Panc1 (cell line): ENCODE results near the gene RAP2A. TPM values are rescaled to one million over a fixed set of nuclear protein-coding genes. Genes with fewer than 3 reads are reported as not detected.

Experiments used
- ATAC-seq: fragments of 200-7000 bp; cut with Tn5 transposase; 2 replicates; pipeline ENCODE4 v1.9.1; 2020; ENCODE audit warnings: mild to moderate bottlenecking, moderate library complexity
- BruUV-seq: library from RNA; stranded (reverse); fragments of 400-500 nt; replicated peaks from 2 replicates; lab custom pipeline; 2021; lab: Mats Ljungman, UMichigan
- CTCF ChIA-PET: fragments of 300-600 bp; sonication (Branson Sonifier 250); formaldehyde crosslinking; loops from one replicate; lab custom pipeline; 2022; ENCODE audit warnings: antibody characterized with exemption; lab: Charles Lee
- POLR2A ChIA-PET: fragments of 300-600 bp; sonication (Branson Sonifier 250); formaldehyde crosslinking; loops from one replicate; lab custom pipeline; 2022; ENCODE audit warnings: antibody characterized with exemption; lab: Charles Lee
- DNase-seq: peaks from one replicate; pipeline ENCODE4 v3.0.0-alpha.2; 2010; ENCODE audit warnings: low read depth, low spot score
- H3K27ac ChIP-seq: 2 replicates; pipeline ENCODE4 v1.5.1; 2011; ENCODE audit warnings: mild to moderate bottlenecking, low read length, inconsistent platforms
- H3K27me3 ChIP-seq: fragments of 200-500 bp; sonication (Bioruptor generic); 2 replicates; pipeline ENCODE4 v1.6.0; 2014; ENCODE audit warnings: low read length, inconsistent platforms; ENCODE audit not compliant: control insufficient read depth, insufficient read depth
- H3K36me3 ChIP-seq: fragments of 200-500 bp; sonication (Bioruptor generic); 2 replicates; pipeline ENCODE4 v1.5.1; 2014; ENCODE audit warnings: inconsistent platforms, mild to moderate bottlenecking, low read length, moderate library complexity; ENCODE audit not compliant: control insufficient read depth, insufficient read depth
- H3K4me1 ChIP-seq: 2 replicates; pipeline ENCODE4 v1.5.1; 2011; ENCODE audit warnings: inconsistent platforms, mild to moderate bottlenecking, low read length, moderate library complexity; ENCODE audit not compliant: control insufficient read depth, insufficient read depth
- H3K4me3 ChIP-seq, 2 experiments: 2 replicates each; pipeline ENCODE4 v1.5.1; 2011 to 2012; ENCODE audit warnings: low read depth in 2 of 2, low read length in 2 of 2, mild to moderate bottlenecking in 2 of 2, inconsistent platforms in 1 of 2, moderate library complexity in 1 of 2
- H3K9me3 ChIP-seq: fragments of 200-500 bp; sonication (Bioruptor generic); 2 replicates; pipeline ENCODE4 v1.5.1; 2014; ENCODE audit warnings: low read depth, mild to moderate bottlenecking, inconsistent platforms, low read length, moderate library complexity; ENCODE audit not compliant: control insufficient read depth, insufficient read depth
- CTCF ChIP-seq: fragments of 450-650 bp; IDR thresholded peaks from 2 replicates; pipeline ENCODE4 v1.5.1; 2017; ENCODE audit warnings: mild to moderate bottlenecking
- POLR2AphosphoS5 ChIP-seq: IDR thresholded peaks from 2 replicates; pipeline ENCODE4 v1.6.1; 2012; ENCODE audit warnings: mild to moderate bottlenecking, low read depth, low read length, moderate library complexity
- REST ChIP-seq, 2 experiments: IDR thresholded peaks; 2 replicates each; pipeline ENCODE4 v1.6.1; 2011 to 2012; ENCODE audit warnings: low read depth in 2 of 2, control low read depth in 1 of 2, low read length in 1 of 2, mild to moderate bottlenecking in 1 of 2, moderate library complexity in 1 of 2; ENCODE audit not compliant: insufficient read depth in 1 of 2
- SIN3A ChIP-seq: IDR thresholded peaks from 2 replicates; pipeline ENCODE4 v1.6.1; 2012; ENCODE audit warnings: low read depth, mild to moderate bottlenecking, low read length, moderate library complexity, borderline replicate concordance; ENCODE audit not compliant: insufficient read depth
- TCF7L2 ChIP-seq: IDR thresholded peaks from 2 replicates; pipeline ENCODE4 v1.6.1; 2011; ENCODE audit warnings: mild to moderate bottlenecking, low read depth, low read length, inconsistent platforms
- in situ Hi-C: cut with HindIII; loops from 2 replicates; pipeline ENCODE4 v1.10.0; 2016; ENCODE audit warnings: low sequenced_read_pairs, low pct_unique_long_range_greater_than_20kb
- intact Hi-C: fragments of 100-400 bp; cut with micrococcal nuclease; formaldehyde crosslinking; loops from one replicate; pipeline ENCODE4 v1.10.0; 2022; ENCODE audit not compliant: unreplicated experiment
- total RNA-seq: library from RNA; stranded (reverse); gene quantifications from one replicate; pipeline ENCODE4 v1.2.1, GENCODE V29; 2021; ENCODE audit not compliant: unreplicated experiment

The RAP2A gene
- total RNA-seq, 1 experiment from 2014 or later = 44.3 TPM

GRCh38 chr13:97413694-97414093 is 20.3 kb upstream of the RAP2A start:
- Histone ChIP-seq H3K27me3 (no peaks in the 10 kb centered on the region), H3K27ac (no peak overlapping the region), H3K9me3 (no peaks in the 10 kb centered on the region), H3K4me3 (no peak overlapping the region), H3K4me1 (no peaks in the 10 kb centered on the region), H3K36me3 (no peaks in the 10 kb centered on the region)
- ChIA-PET POLR2A (no interaction called here), CTCF (no interaction called here)
- ATAC-seq (no peak), DNase-seq (no peak)
- intact Hi-C loops = no loop called here
- in situ Hi-C loops = no loop called here
- TF ChIP-seq CTCF = no peak
- TF ChIP-seq TCF7L2 = no peak
- no peak for TF ChIP-seq REST (IDR thresholded peaks at IDR 0.05; ENCODE audit: insufficient read depth in 1 of 2, low read depth in 2 of 2, low read length in 1 of 2)
- TF ChIP-seq POLR2AphosphoS5 = no peak
- no TSS peak for BruUV-seq

GRCh38 chr13:97414392-97414791 is 19.6 kb upstream of the RAP2A start:
- in situ Hi-C loops (no loop called here), intact Hi-C loops (no loop called here)
- POLR2A ChIA-PET = no interaction called here

More at GRCh38 chr13:97414392-97414791, 19.6 kb upstream of the RAP2A start:
- H3K27ac ChIP-seq = no peak overlapping the region
- no peaks in the 10 kb centered on the region for H3K36me3 ChIP-seq
- TF ChIP-seq REST (IDR thresholded peaks at IDR 0.05; ENCODE audit: insufficient read depth in 1 of 2, low read depth in 2 of 2, low read length in 1 of 2) = no peak
- no peak for TF ChIP-seq TCF7L2
- no peak for TF ChIP-seq POLR2AphosphoS5
- TF ChIP-seq CTCF = no peak
- TF ChIP-seq SIN3A = no peak
- no peak for ATAC-seq
- no peaks in the 10 kb centered on the region for H3K4me1 ChIP-seq
- CTCF ChIA-PET = no interaction called here
- no peak overlapping the region for H3K4me3 ChIP-seq
- H3K27me3 ChIP-seq = no peaks in the 10 kb centered on the region
- no TSS peak for BruUV-seq
- DNase-seq = no peak
- no peaks in the 10 kb centered on the region for H3K9me3 ChIP-seq
